Hematopoietic multipotent progenitor cell treated with erythropoietin and hydrocortisone succinate and interleukin-3 and kit ligand, for 6 days (in vitro differentiated cells): ENCODE measurements around the gene MLPH.

ENCODE experiments used
- DNase-seq: peaks from one replicate; pipeline ENCODE4 v3.0.0-alpha.2; 2015

MLPH gene

DNA sequence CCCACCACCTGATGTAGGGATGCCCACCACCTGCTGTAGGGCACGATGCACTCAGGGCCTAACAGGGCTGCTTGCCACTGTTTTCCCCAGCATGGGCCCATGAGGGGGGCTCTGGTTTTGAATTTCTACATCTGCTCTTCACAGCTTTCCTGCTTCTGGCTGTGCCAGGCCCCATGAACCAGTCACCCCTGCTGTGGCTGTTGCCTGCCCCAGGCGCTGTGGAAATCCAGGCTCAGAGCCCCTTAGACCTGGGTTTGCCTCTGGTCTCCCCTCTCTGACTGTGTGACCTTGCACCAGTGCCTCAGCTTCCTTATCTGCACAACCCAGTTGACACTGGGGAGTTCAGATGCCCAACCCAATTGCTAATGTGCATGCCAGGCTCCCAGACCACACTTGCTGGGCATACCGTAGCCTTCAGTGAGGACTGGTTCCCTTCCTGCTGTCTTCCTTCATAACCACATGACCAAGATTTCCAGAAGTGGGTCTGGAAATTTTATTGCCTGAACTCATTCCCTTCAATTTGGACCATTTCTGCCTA is 6.0 kb upstream of the MLPH start:
- peak; percentile 53 for DNase-seq

DNA sequence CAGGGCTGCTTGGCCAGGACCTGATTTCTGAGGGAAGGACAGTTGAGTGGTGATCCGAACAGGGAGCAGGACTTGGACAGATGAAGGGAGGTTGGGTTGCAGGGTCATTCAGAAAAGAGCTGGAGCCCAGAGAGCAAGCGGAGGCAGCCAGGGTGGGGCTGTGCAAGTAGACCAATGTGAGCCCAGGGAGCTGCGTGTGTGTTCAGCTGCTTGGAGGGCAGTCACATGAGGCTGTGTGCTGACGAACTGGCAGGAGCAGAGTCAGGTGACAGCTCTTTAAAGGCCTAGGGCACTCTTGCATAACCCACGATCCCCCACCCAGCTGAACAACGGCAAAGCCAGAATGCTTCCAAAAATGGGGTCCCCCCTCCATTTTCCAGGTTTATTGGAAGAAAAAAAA is 4.6 kb upstream of the MLPH start:
- peak; percentile 72 for DNase-seq

DNA sequence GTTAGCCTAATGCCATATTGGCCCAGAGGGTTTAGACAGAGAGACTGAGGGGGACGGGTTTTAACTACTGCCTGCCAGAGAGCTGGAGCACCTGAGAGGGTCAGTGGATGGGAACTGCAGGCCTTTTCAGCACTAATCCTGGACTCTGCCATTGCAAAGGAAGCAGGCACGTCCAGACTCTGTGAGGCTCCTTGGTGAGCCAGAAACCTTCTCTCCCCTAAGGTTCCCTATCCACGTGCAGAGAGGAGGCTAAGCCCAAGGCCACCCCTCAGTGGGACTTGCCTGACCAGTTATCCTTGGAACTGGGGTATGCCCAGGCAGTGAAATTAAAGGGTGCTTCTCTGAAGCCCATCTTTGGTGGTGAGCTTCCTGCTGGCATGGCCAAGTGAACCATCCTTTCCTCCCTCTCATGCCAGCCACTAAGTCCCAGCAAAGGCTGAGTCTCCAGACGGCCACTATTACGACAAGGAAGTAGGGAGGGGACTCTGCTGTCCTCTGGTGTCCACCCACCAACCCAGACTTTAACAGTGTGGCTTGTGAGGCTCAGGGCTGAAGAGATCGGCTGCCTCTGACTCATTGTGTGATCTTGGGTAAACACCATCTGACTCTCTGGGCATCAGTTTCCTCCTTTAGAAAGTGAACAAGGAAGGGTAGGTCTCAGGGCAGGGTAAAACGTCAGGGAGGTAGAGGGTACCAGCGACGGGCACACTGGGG is 3.9 kb upstream of the MLPH start:
- no peak for DNase-seq

GRCh38 chr2:237485304-237485703 is 1.7 kb upstream of the MLPH start:
- no peak for DNase-seq

GRCh38 chr2:237485844-237486243 is 1.2 kb upstream of the MLPH start:
- DNase-seq: no peak

DNA sequence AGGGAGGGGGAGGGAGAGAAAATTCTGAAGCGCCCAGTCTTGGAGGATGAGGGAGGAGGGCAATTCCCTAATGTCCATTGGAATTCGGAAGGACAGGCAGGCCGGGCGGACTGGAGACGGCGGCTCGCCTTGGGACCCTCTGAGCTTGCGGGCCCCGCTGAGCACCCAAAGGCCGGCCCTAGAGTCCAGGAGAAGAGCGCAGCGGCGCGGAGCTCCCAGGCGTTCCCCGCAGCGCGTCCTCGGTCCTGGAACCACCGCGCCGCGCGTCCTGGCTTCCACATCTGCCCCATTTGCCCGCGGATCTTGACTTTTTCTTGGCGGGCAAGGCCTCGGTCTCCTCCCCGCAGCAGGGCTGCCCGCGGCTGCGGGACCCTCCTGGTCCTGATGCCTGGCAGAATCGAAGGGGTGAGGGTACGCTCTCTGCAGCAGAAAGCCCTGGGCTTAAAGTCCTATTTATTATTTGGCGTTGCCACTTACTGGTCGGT is 675 bp upstream of the MLPH start:
- DNase-seq: no peak

DNA sequence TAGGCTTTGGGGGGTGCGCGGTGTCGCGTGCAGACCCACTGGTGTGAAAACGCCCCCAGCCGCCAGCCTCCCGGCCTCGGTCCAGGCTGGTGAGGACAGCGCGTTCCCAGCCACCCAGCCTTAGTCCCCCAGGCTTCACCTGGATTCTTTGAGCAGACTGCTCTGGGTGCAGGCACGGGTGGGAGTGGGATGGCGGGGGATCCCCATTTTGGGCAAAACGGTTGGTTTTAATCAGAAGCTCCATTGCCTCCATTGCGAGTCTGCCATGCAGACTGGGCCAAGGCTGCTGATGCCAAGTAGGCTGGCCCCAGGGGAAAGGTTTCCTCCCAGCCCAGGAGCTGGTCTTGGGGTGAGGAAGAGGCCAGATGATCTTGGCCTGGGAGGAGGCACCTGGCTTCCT is 445 bp downstream of the MLPH start:
- DNase-seq: no peak

GRCh38 chr2:237488295-237488694 is 1.2 kb downstream of the MLPH start:
- DNase-seq: no peak

DNA sequence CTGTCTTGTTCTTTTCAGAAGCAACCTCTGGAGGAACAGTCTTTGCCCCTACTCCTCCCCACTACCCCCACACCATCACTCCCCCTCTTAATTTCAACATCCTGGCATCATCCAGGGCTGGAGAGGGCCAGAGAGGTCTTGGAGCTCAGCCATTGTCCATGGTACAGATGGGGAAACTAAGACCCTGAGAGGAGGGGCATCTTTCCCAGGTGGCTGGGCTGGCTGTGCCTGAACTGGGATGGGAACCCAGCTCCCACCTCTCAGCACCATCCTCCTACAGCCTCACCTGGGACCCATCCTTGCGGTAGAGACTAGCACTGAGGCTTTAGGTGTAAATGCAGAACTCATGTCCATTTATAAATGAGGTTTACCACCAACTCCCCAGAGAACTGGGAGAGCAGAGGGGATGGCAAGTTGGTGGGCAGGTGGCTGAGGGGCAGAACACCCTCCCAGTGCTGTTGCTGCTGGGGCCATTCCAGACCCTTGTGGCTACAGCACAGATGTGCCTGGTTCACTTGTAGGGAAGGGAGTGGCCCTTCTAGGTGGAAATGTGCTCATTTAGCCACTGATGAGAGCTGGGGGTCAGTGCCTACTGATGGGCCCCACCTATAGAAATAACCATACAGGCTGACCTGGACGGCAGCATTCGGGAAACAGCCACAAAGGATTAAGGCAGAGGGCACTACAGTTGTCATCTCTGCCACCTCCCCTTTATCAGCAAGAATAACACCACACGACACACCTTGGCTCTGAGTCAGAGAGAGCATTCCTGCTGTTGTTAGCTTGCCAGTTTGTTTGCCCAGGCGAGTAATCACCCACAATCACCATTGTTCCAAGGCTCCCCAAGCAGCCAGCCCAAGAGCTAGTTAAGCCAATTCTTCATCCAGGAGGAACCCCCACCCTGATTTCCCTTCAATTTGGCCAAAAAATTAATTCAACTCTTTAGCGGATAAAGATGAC is 2.1 kb downstream of the MLPH start:
- DNase-seq: no peak

DNA sequence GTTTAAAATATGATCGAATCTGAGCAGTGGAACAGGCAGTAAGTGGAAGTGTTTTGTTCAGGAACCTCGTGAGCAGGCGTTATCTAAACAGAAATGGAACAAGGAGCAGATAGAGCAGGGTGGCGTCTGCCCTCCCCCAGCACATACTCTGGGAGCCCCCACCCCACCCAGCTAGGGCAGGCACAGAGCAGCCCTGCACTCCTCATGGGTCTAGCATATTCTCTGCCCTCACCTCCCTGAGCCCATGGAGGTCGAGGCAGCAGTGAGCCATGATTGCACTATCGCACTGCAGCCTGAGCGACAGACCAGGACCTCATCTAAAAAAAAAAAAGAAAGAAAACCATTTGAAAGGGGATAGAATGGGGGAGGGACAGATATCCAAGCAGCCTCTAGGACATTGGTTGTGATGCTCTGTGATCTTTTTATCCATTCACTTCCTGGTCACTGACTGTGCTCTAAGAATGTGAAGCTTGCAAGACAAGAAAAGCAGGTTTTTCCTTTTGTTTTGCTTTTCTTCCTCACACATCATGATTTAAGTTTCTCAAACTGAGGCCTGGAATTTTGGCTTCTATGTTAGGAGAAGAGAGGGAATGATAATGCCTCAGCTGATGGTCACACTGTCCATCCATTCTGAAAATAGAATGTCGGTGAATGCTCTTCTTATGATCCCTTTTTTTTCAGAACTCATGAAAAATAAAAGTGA is 3.1 kb downstream of the MLPH start:
- DNase-seq: no peak

GRCh38 chr2:237490795-237491194 is 3.7 kb downstream of the MLPH start:
- no peak for DNase-seq

DNA sequence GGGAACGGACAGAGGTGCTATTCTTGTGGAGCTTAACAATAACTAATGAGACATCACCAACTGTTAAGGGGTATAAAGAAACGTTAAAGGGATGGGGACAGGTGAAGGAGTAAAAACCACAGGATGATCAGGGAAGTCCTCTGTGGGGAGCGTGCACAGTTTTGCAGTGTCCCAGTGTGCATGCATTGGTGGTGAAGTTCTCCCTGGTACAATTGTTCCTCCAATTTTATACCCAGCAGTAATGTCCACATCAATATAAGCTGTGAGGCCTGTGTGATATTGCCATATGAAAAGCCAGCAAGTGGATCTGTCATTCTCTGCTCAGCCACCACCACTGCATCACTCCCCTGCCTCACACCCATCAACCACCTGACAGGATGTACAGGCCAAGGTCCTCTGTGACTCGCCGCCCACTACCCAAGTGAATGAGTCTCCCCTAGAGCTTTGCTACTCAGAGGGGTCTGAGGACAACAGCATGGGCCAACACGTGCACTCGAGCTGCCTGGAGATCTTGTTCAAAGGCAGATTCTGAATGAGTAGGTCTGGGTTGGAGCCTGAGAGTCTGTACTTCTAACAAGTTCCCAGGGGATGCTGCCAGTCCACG is 4.6 kb downstream of the MLPH start:
- no peak for DNase-seq

DNA sequence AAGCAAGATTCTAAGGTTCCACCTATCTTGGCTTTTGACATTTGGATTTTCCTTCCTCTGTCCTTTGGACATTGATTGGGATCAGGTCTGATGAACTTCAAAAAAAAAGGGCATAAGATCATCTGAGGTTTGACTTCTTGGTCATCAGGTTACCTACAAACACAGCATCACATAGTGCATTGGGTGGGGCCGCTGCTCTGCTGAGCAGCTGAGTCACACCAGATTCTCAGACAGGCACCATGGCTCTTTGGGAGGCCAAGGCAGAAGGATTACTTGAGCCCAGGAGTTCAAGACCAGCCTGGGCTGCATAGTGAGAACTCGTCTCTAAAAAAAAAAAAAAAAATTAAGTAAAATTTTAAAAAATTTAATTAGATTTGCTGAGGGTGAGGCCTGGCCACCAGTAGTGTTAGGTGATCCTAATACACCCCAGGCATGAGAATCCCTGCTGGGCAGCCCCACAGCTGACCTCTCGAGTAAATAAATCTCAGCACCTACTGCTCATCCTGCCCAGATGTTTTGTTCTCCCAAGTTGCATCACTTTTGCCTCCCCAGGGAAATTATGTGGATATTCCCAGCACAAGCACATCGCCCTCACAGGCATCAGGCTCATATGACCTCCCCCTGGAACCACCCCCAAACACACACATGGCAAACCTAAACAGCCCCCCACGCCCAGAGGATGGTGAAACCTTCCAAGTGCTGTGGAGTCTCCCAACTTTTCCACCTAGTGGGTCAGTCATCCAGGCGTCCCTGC is 5.3 kb downstream of the MLPH start:
- DNase-seq: no peak

- DNase-seq: no peak
Observed at GRCh38 chr2:237494066-237494465, 7.0 kb downstream of the MLPH start.

DNA sequence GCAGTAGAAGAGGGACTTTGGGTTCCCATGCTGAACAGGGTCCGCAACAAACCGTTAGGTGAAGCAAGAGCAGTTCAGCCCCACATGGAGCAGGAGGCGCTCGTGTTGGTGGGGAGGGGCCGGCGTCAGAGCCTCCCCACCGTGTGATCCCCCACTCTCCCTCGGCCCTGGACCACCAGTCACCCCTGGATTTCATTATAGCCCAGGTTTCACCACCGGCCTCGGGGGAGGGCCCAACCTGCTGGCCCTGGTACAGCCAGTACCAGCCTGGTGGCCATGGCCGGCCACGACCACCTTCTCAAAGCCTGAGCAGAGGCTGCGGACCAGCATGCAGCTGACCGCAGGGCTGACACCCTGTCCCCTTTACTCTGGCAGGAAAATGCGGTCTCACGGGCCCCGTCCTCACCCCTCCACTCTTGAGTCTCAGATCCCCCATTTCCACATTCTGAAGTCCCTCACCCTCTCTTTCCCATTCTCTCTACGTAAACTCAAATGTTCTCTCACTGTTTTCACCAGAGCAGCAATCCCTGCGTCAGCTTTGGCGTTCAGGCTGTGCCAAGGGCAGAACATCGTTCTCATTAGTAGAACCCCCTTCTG is 8.6 kb downstream of the MLPH start:
- no peak for DNase-seq

GRCh38 chr2:237496428-237496827 is 9.4 kb downstream of the MLPH start:
- DNase-seq: no peak

DNA sequence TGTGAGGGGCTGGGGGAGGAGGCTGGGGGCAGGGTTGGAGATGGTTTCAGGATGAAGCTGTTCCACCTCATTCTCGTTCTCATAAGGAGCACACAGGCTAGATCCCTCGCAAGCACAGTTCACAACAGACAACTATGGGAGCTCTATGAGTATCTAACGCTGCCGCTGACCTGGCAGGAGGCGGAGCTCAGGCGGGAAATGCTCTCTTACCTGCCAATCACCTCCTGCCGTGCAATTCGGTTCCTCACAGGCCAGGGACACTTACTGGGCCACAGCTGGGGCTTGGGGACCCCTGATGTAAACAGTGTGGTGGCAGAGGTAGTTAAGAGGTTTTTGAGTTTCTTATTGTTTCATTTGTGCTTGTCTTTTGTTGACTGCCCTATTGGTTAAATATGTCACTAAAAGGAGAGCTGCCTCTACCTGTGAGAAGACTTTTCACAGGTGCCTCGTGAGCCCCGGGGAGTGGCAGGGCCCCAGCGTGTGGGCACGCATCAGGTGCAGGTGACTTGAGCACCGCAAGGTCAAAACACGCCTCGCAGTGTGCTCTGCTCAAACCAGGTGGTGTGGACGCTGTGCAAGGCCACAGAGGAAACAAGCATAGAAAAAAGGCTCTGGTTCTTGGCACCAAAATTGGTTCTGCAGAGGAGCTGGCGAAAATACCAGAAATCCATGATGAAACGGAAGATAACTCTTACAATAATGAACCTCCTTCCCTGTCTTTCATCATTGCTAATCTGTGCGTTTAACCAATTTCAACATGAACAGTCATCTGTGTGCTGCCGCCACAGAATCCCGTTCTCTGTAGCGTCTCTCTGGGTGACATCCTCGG is 10.2 kb downstream of the MLPH start:
- DNase-seq: no peak

DNA sequence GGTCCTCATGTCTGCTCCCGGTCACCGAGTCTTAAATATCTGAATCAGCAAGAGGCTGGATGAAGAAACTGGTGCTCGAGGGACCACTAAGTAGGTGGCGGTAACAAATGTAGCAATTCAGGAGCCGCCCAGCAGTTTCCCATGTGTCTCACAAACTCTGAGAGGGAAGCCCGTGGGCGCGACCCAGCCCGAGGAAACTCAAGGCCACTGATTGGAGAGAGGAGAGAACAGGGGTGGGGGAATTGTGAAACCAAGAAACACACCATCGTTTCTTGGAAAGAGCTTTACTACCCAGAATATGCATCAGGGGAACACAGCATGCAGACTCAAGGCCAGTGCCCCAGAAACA is 10.8 kb downstream of the MLPH start:
- DNase-seq: no peak

- DNase-seq: no peak
Observed at GRCh38 chr2:237498341-237498740, 11.3 kb downstream of the MLPH start.

GRCh38 chr2:237500681-237501424 is 13.8 kb downstream of the MLPH start:
- peak; percentile 29 for DNase-seq
